ENCODE measurements around the gene EML4.
"Not testable (repeated sequence)": the region's sequence is repeated elsewhere in the genome, so short reads cannot be mapped to it uniquely, and the experiment has no call there.

The EML4 gene

DNA sequence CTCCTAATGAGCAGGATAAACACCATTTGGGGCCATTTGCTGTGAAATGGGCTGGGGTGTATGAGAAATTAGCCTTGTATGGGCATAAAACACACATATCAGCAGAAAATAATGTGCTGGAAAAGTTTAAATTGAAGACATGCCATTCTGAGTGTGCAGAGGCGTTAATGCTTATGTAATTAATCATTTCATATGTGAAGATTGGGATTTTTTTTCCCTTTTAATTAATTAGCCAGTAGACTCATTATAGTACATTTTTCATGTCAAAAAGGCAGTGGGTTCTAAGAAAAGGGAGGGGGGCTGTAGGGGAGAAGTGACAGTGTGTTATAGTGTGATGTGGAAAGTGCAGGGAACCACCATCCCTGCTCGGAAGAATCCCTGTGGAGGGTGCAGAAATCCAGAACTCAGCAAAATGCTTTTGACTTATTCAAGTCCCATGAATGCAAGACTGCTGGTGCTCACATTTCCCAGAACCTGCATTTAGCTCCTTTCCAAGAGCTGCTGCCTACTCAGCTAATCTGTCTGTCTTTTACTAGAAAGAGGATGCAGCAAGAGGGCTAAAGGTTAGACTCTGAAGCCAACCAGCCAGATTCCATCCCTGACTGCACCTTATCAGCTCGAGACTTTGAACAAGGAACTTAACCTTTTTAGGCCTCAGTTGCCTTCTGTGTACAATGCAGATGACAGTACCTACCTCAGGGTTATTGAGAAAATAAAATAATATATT is 203.5 kb downstream of the EML4 start:
- H3K27me3 Mint-ChIP-seq: no peaks in the 10 kb centered on the region
- H3K4me1 Mint-ChIP-seq: peaks cover 13% of the 10 kb centered on the region
- H3K36me3 Mint-ChIP-seq: no peaks in the 10 kb centered on the region
- no peak overlapping the region for H3K4me3 Mint-ChIP-seq
- no peak overlapping the region for H3K27ac Mint-ChIP-seq
- H3K9me3 Mint-ChIP-seq: no peaks in the 10 kb centered on the region

- H3K9me3 Mint-ChIP-seq: no peaks in the 10 kb centered on the region
- H3K27me3 Mint-ChIP-seq: no peaks in the 10 kb centered on the region
- no peak overlapping the region for H3K4me3 Mint-ChIP-seq
- no peak overlapping the region for H3K27ac Mint-ChIP-seq
- no peaks in the 10 kb centered on the region for H3K36me3 Mint-ChIP-seq
- no peaks in the 10 kb centered on the region for H3K4me1 Mint-ChIP-seq
These were observed 207.6 kb downstream of the EML4 start for GRCh38 chr2:42376758-42377157.

GRCh38 chr2:42378415-42378814 is 209.3 kb downstream of the EML4 start:
- H3K9me3 Mint-ChIP-seq: no peaks in the 10 kb centered on the region
- no peaks in the 10 kb centered on the region for H3K27me3 Mint-ChIP-seq
- H3K4me3 Mint-ChIP-seq: no peak overlapping the region
- H3K4me1 Mint-ChIP-seq: no peaks in the 10 kb centered on the region
- no peak overlapping the region for H3K27ac Mint-ChIP-seq
- H3K36me3 Mint-ChIP-seq: no peaks in the 10 kb centered on the region

DNA sequence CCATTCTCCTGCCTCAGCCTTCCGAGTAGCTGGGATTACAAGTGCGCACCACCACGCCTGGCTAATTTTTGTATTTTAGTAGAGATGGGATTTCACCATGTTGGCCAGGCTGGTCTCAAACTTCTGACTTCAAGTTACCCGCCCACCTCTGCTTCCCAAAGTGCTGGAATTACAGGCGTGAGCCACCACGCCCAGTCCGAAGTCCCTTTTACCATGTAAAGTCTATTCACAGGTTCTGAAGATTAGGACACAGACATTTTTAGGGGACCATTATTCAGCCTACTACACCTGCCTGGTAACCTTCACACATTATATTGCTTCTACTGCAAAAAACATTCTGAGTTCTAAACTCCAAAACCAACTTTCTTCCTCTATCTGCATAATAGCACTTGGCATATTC is 210.9 kb downstream of the EML4 start:
- H3K9me3 Mint-ChIP-seq, H3K27me3 Mint-ChIP-seq, H3K36me3 Mint-ChIP-seq, H3K27ac Mint-ChIP-seq, H3K4me1 Mint-ChIP-seq, H3K4me3 Mint-ChIP-seq: not testable (repeated sequence)

GRCh38 chr2:42382144-42382543 is 213.0 kb downstream of the EML4 start:
- H3K9me3 Mint-ChIP-seq: no peaks in the 10 kb centered on the region
- no peaks in the 10 kb centered on the region for H3K36me3 Mint-ChIP-seq
- no peak overlapping the region for H3K27ac Mint-ChIP-seq
- H3K4me1 Mint-ChIP-seq: no peaks in the 10 kb centered on the region
- no peak overlapping the region for H3K4me3 Mint-ChIP-seq
- H3K27me3 Mint-ChIP-seq: no peaks in the 10 kb centered on the region
